Activated CD4-positive, alpha-beta T cell treated with anti-CD3 and anti-CD28 coated beads, Interleukin-2, amount 50 U/mL, for 4 hours (primary cell): ENCODE results near the gene DPP6.

Source experiments
- DNase-seq, 2 experiments: peaks; one replicate each; pipeline ENCODE4 v3.0.0-alpha.2; 2020

The DPP6 gene

DNA sequence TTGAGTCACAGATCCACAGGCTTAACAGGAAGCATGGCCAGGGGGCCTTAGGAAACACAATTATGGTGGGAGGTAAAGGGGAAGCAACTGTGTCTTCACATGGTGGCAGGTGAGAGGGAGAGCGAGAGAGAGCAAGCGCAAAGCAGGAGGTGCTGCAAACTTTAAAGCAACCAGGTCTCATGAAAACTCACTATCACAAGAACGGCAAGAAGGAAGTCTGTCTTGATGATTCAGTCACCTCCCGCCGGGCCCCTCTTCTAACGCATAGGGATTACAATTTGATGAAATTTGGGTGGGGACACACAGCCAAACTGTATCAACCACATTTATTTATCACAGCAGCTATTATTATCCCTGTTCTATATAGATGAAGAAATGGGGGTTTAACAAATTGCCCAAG, 201.6 kb downstream of the DPP6 start:
- DNase-seq, result no peak

DNA sequence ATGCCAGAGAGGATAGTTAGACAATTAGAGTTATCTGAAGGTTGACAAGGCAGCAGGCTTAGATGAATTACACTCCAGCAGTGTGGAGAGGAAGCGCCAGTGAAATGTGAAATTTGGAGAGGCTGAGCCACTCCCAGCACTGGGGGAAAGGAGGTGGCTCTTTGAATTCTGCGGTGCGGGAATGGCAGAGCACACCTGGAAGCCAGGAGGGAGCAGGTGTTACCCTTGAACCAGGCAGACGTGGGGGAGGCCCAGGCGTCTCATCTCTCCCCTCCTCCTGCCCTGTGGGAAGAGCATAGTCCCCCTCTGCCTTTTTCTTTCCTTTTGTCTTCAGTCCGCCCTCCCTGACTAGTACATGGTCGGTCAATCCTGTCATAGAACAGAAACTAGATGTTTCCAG, 203.1 kb downstream of the DPP6 start:
- DNase-seq, result no peak

DNA sequence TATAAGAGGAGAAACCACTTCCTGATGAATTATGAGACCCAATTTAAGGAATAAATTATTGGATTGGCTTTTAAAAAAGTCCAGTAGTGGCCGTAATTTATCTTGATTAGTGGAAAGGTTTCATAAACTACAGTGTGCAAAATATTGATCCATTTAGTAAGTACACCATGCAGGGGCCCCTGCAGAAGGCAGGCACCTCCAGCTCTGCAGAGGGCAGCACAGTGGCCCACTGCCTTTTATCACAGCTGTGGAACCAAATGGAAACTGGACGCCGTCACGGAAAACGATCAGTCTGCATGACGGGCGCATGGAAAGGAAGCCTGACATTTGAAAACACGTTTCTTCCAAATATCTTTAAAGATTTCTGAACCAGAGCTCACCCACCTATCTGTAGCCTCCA, 204.0 kb downstream of the DPP6 start:
- no peak for DNase-seq

DNA sequence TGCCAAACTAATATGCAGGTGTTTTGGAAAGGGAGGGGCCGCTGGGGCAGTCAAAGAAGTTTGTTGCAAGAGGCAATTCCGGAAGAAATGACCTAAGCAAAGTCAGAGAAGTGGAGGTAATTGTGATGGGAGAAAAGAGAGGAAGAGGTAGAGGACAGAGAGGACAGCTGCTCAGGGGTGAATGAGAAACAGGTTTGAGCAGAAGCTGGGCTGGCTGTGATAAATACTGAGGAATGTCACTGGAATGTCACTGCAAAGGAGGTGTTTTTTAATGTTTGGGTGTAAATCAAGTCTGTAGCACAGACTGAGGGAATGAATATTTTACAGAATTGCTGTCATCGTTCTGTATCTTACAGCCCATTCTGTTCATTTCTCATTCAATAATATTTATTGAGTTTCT, 207.2 kb downstream of the DPP6 start:
- DNase-seq, result no peak

DNA sequence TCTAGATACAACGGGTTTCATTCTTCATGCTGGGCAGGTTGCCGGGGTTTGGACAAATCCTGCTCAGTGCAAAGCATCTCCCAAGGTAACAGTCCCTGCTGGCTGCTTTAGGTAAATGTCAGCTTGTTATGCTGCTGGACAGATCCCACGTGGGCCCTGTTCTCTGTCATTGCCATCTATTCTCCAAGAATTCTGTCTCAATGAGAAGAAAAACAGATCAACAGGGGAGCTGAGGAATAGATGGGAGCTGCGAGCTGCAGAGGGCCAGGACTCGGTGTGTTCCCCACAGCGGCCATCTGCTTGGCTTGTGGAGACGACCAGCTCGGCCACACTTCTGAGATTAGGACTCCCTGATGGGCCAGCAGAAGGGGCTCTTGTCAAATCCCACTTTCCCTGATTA, 235.2 kb downstream of the DPP6 start:
- DNase-seq, result no peak

DNA sequence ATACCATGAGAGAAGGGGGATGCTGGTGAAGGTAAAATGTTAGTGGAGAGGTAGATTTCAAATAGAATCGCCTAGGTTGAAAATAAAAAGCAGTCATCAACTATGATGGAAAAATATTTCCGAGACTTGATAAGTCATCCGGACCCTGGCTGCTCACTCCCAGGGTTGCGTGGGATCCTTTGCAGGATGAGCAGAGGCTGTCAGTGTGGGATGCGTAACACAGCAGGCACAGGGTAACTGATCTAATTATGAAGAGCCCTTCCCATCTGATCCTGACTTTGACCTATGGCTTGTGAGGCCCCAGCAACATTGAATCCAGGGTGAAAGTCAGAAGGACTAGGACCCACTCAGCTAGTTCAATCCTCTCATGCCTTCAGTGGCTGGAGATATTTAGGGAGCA, 236.9 kb downstream of the DPP6 start:
- no peak for DNase-seq

DNA sequence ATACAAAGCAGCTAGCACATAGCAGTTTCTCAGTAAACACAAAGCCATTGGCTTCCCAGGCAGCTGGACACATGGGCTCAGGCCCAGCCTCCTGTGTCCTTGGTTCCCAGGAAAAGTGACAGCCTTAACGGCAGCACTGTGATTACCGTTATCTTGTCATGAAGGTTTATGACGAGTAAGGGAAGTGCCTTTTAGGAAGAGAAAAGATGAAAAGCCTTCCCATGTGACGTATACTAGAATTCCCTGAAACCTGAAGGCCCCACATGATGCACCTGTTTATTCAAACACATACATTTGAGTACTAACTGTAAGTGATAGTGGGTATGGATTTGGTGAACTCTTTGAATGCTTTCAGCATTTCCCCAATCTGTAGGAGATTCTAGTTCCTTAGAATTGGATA, 244.2 kb downstream of the DPP6 start:
- no peak for DNase-seq

DNA sequence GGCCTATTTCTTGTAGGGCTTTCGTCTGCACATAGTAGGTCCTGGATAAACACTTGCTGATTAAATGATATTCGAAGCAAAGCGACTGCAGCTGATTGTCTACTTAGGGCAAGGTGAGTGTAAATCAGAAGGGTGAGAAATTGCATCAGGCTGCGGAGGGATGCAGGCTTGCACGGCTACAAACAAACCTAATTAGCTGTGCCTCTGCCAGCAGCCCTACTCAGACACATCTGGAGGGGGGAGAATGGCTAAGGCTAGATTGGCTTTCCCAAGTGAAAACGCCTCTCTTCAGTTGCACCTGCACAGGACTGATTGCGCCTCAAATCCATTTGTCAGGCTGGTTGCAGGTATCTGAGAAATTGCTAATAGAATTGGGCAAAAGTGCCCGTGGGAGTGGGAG, 247.5 kb downstream of the DPP6 start:
- no peak for DNase-seq

DNA sequence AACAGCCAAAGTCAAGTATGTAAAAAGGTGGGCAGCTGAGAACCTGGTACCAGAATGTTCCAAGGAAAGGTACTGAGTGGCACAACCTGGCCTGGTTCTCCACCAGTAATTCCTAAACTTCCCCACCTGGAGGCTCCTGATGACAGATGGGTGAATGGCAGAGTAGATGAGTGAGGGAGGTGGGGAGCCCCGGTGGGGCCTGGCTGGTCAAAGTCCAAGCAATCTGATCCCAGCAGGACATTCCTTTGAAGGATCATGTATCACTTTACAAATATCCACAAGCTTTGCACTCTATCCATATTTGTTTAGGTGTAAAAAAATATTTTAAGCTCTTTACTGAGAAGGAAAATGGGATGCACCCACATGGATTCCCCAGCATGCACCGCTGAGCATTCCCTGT, 250.2 kb downstream of the DPP6 start:
- no peak for DNase-seq

DNA sequence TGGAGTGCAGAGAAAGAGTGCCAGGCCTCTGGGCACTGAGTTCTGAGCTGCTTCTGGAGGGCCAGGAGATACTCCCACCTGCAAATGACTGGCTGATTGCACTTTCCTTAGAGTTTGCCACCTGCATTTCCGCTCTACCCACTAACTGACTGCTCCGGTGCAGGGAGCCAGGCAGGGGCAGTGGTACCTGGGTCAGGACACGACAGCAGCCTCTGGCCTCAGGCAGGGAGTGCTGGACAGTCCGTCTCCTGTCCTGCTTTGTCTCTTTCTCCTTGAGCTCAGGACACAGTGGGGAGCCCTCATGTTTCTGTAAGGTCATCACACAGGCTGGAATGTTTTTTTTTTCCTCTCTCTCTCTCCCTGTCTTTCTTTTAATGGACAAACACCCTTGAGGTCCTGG, 252.0 kb downstream of the DPP6 start:
- DNase-seq, result no peak

DNA sequence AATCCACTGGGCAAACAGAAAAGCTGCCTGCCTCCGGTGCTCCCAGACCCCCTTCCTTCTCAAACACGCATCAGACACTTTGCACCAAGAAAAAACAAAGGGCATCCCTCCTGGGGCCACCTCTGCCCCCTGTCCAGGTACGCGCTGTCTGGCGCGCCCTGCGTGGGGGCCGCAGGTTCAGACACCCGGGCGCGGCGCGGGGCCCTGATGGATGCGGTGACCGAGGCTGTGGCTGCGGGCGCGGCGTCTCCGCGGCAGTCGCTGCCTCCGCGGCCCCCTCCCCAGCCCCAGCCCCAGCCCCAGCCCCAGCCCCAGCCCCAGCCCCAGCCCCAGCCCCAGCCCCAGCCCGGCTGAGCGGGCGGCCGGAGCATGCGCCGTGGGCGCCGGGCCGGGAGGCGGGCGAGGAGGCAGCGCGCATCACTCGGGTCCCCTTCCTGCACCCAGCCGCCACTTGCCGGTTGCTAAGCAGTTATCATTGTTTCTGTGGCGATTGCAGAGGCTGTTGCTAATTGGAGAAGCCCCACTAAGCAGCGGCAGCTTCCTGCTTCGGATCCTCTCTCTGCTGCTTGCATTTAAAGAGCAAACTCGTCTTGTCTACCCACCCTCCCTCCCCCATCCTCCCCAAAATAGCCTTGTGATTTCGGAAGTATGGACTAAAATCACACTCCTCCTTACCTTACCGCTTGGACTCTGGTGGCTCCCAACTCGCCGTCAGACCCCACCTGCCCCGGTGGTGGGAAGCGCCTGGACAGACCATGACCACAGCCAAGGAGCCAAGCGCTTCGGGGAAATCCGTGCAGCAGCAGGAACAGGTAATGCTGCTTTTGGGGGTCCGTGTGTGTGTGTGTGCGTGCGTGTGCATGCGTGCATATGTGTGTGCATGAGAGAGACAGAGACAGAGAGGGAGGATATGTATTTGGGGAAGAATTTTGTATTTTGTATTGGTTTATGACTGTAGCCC, 252.8 kb downstream of the DPP6 start:
- no peak for DNase-seq

DNA sequence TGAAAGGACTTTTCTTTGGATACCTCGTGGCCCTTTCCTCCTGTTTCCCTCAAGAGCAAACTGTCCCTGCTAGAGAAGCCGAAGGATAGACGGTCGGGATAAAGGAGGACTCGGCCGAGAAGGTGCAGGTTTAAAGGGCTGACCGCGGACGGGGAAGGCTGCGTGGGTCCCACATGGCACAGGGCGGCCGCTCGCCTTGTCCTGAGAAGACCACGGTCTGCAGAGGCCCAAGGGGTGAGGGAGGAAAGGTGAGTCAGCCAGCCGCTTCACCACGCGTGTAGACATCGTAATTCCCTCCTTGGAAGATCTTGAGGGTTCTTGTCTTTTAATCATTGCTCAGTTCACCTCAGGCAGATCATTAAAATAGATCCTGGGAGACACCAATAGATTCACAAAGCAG, 253.8 kb downstream of the DPP6 start:
- DNase-seq, result no peak

DNA sequence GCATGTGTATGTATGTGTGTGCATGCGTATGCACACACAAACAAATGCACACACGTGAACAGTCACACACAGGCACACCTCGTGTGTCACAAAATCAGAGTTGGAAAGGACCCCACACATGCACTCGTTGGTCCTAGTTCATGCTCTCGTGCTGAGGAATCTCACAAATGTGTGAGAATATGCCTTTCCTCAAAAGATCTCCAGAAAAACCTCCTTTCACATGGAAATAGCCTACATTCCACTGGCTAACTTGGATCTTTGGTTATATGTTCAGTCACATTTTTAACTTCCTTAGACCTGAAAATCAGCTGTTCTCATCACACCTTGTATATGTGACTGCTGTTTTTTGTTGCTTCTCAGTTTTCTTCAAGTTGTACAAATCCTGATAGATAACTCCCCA, 256.7 kb downstream of the DPP6 start:
- no peak for DNase-seq

DNA sequence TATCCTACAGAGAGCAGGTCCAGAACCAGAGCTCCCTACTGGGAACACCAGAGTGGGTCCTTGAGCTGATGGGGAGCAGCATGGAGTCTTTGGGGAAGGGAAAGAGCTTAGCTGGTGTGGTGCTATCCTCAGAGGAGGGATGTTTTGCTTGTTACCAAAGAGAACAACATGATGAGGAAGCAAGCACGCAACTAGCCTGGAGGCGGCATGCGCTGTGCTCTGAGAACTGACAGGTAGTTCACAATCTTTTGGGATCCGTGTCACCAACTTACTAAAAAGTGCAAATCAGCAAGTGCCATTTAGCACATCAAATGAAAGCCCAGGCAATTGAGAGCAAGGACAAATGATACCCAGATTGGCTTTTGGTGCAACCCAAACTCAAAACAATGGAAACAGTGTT, 257.9 kb downstream of the DPP6 start:
- no peak for DNase-seq

DNA sequence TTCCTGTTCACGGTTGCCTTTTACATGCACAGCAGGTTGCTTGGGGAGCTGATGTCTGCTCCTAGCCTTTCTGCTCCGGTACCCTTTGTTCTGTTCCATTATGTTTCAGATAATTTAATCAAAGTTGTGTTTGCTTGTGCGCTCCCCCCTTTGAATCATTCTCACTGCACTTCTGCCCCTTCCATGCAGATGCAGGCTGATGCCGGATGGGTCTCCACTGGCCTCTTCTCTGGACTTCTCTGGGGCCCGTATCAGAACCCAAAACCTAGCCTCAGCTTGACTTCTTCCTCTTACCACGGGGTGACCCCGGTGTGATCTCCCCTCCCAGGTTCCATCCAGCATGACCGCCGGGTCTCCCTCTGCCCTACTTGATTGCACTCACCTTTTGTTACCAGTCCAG, 272.0 kb downstream of the DPP6 start:
- no peak for DNase-seq

DNA sequence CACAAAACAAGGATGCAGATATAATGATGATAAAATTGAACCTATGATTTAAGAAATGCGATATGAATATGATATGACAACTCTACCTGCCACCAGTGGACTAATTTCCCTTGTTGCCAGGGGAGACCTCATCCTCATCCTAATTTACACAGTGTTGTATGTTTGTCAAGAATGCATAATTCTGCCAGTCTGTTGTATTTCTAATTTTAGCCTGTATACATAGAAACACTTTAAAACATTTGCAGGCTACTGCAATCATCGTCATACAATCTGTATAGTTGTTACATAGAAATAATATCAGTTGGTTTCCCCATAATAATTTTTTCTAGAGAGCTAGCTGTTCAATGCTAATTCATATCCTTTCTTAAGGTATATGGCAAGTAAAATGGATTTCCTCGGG, 274.2 kb downstream of the DPP6 start:
- no peak for DNase-seq

DNA sequence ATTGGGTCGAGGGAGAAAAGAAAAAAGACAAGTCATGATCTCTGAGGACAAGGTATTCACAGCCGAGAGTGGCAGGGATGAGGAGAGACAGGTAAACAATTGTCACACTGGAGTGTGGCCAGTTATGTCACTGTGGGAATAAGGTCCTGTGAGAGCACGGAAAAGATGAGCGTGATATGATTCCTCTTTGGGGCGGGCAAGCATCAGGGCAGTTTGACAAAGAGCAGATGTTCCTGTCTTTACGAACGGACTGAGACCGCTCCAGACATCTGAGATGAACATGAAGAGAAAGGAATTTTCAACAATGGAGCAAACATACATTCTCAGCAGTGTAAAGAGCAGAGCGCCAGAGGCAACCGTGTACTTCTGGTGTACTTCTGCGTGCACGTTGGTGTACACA, 278.1 kb downstream of the DPP6 start:
- DNase-seq, result no peak

DNA sequence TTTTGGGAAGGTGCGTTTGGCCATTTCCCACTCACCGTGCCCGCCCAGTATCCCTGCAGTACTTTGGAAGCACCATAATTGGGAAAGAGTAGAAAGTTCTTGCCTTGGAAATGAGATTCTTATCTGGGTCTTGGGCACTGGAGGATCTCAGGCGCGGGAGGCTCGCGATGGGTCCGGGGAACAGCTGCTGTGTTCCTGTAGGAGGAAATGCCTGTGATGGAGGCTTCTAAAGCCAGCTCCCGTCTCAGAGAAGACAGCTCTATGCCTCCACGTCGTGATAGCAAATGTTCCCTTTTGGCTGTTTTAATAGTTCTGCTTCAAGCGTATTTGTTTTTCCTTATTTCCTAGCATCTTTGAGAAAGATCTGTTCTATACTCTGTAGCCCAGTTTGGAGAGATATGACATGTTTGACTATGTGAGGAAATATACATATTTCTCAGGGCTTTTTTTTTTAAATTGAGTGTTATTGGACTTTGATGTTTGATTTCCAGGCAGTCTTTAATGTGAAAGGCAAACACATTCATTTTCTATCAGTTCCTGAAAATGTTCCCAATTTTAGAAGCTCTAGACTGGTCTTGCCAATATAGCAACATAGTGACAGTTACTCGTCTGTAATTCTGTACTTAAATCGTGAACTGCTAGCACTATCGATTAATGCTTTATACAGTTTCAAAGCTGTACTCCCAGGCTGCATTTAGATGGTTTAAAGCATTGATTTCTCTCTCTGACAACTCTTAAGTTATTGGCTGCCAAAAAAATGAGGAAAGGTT, 280.8 kb downstream of the DPP6 start:
- DNase-seq, result no peak

DNA sequence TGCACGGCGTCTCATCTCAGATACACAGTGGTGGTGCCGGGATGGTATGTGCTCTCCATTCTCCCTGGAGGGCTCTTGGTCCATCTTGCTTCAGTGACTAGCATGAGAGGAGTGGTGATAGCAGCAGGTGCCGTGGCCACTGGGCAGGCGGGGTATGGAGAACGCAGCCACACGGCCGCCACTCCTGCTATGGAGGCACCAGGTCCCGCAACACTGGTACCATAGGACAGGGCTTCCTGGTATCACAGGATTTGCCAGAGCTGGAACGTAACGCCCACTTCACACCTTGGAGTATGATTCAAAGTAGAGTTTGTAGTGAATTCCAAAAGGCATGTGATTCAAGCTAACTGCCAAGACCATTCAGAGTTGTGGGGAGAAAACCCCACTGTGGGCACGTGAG, 284.1 kb downstream of the DPP6 start:
- DNase-seq, result no peak

DNA sequence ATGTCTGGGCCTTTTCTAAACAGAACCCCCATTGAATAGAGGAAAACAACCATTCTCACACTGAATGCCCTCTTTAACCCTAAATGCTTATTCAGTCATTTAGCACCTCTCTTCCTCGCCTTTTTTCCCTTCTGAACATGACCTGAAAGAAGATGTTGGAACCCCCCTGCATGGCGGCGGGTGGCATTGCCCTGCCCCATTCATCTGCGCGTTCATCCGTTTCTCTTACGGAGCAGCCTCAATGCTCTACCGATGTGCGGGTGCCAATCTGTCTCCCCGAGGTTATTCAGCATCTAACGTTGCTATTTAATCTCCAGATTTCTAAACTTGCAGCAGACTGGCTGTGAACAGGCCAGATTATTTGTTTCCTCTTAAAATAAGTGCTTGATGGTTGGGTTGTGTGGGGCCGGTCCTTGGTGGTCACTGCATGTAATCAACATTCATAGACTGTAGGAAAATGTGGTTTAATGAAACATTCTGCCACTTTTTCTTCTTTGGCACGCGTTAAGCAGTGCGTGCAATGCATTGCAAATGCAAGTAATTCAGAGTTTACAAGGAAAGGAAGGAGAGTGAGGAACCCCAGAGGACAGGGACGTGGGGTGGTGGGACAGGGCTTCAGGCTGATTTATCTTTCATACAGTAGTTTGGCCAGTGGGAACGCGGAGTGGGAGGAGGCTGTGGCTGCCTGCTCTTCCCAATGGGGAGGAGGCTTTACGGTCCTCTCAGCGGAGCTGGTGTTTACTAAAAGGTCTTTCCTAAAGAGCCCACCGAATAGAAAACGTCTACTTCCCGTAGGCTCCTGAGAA, 286.7 kb downstream of the DPP6 start:
- DNase-seq, result no peak

DNA sequence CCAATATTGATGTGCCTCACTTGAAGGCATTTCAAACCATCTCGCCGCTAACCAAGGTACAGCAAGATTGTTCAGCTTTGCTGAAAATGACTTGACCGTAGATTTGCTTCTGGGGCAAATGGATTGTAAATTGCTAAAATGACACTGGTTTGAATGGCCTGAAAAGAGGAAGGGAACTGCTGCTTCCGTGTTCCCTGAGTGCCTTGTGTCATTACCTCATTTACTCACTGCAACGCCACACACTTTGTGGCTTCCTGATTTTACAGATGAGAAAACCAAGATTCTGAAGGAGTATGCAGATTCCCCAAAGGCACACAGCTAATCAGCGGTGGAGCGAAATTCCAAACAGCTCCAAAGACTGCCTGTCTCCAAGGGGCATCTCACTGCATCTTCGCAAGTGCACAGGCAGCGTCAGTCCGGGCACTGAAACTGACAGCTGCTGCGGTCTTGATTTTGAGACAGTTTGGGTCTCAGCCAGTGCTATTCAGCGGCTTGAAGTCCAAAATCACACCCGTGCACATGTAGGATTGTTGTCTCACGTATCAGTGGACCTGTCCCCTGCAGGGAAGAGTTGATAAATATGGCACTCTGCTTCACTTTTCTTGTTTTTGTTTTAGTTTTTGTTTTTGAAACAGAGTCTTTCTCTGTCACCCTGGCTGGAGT, 290.9 kb downstream of the DPP6 start:
- no peak for DNase-seq

DNA sequence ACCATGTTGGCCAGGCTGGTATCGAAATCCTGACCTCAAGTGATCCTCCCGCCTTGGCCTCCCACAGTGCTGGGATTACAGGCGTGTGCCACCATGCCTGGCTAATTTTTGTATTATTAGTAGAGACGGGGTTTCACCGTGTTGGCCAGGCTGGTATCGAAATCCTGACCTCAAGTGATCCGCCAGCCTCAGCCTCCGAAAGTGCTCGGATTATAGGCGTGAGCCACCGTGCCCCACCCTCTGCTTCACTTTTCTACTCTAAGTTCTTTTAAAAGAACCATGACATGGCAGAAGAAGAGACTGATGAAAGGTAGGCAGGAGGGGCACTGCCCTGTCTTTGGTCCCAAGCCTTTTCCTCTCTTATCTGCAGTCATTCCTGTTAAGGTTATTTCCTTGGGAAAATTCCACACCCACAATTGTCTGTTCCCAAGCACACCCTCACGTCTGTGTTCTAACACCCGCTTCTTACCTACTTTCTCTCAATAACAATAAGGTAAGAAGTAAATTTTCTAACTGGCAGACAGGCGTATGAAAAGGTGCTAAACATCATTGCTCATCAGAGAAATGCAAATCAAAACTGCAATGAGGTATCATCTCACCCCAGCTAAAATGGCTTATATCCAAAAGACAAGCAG, 291.7 kb downstream of the DPP6 start:
- DNase-seq, result no peak
